ENCODE data around the gene CDCA5.

The CDCA5 gene

DNA sequence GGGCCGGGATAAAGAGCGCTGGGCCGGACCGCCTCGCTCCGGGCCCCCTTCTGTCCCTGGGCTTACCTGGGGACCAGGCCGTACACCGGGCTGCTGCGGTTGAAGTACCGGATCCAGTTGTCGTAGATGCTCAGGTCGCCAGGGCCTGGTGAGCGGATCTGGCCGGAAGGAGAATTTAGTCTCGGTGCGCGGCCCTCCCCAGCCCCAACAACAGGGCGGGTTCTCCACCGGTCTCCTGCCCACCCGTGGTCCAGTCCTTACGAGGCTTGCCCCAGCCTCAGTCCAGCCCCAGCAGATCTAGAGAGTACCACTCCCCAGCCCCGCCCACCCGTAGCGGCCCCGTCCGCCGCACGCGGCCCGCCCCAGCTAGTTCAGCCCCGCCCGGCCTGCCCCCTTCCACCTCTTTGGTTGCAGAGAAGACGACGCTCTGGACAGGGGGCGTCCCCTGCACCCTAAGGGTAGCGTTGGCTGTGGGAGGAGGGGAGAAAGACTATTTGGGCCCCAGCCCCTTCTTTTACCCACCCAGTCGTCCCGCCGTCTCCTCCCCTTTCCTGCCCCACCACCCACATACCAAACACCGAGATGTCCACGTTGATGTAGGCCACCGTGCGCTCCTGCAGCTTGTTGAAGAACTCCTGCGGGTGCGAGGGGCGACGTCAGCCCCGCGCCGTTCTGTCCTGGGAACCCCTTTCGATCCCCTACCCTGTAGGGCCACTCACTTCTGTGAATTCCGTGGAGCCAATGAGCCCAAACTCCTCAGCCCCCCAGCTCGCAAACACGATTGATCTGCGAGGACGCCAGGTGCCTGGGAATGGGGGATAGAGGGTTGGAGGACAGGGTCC is 36.0 kb downstream of the CDCA5 start:
- in situ Hi-C loops (cut with MboI; ENCODE audit: low sequenced_read_pairs, unreplicated experiment), result no loop called here
- TF ChIP-seq, protein P1, sequence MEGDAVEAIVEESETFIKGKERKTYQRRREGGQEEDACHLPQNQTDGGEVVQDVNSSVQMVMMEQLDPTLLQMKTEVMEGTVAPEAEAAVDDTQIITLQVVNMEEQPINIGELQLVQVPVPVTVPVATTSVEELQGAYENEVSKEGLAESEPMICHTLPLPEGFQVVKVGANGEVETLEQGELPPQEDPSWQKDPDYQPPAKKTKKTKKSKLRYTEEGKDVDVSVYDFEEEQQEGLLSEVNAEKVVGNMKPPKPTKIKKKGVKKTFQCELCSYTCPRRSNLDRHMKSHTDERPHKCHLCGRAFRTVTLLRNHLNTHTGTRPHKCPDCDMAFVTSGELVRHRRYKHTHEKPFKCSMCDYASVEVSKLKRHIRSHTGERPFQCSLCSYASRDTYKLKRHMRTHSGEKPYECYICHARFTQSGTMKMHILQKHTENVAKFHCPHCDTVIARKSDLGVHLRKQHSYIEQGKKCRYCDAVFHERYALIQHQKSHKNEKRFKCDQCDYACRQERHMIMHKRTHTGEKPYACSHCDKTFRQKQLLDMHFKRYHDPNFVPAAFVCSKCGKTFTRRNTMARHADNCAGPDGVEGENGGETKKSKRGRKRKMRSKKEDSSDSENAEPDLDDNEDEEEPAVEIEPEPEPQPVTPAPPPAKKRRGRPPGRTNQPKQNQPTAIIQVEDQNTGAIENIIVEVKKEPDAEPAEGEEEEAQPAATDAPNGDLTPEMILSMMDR (IDR thresholded peaks at IDR 0.05; ENCODE audit: borderline replicate concordance, control extremely low read depth, extremely low read depth, insufficient read depth, missing control alignments), result no peak
- DNase-seq (ENCODE audit: low spot score), result peak; percentile 67

DNA sequence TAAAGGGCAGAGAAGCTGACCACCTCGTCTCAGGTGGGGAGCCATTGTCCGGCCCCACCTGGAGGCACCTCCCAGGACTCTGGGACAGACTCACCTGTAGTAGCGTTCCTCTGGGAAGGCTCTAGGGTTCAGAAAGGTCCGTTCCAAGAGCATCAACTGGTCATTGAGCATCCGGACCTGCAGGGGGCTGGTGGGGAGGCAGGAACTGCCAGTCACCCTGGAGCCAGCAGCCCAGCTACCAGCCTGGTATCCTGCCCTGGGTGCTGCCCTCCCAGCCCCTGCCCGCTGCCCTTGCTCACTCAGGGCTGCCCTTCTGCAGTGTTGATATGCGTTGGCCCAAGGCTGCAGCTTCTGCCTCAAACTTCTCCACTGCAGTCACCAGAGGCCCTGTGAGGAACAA is 38.1 kb downstream of the CDCA5 start:
- in situ Hi-C loops (cut with MboI; ENCODE audit: low sequenced_read_pairs, unreplicated experiment), result no loop called here
- TF ChIP-seq, protein P1 (IDR thresholded peaks at IDR 0.05; ENCODE audit: borderline replicate concordance, control extremely low read depth, extremely low read depth, insufficient read depth, missing control alignments), result no peak
- DNase-seq (ENCODE audit: low spot score), result no peak

DNA sequence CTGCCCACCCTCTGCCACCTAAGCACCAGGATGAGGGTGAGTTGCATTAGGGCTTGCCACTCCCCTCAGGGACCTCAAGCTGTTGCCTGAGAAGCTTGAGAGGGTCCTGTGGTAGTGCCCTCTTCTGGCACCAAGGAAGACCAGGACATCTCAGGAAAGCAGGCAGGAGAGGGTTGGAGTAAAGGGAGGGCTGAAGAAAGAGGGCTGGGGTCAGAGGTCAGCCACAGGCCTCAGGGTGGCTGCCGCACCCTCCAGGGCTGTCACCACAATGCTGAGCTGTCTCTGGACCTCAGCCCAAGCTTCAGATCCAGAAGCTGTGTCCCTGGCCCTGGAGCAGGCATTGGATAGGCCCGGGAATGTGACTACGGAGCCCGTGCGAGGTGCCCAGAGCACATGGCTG is 38.8 kb downstream of the CDCA5 start:
- no peak for DNase-seq (ENCODE audit: low spot score)
- TF ChIP-seq, protein P1 (IDR thresholded peaks at IDR 0.05; ENCODE audit: borderline replicate concordance, control extremely low read depth, extremely low read depth, insufficient read depth, missing control alignments), result no peak
- in situ Hi-C loops (cut with MboI; ENCODE audit: low sequenced_read_pairs, unreplicated experiment), result no loop called here

DNA sequence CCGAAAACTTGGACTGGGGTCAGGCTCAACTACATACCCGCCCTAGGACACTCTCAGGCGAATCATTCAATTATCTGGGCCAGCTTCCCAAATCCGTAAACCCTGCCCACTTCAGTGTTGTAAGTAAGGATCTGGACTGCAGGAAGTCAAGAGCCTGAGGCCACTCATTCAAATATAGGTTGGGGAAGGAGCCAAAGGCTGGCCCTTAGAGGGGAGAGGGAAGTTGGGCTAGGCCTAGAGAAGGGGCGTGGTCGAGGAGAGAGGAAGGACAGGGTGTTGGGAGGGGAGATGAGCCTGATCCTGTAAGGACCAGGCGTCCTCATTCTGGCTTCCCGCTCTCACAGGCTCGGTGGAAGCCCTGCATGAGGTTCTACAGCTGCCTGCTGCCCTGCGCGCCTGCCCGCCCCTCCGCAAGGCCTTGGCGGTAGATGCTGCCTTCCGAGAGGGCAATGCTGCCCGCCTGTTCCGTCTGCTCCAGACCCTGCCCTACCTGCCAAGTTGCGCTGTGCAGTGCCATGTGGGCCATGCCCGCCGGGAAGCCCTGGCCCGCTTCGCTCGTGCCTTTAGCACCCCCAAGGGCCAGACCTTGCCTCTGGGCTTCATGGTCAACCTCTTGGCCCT is 39.8 kb downstream of the CDCA5 start:
- TF ChIP-seq, protein P1 (IDR thresholded peaks at IDR 0.05; ENCODE audit: borderline replicate concordance, control extremely low read depth, extremely low read depth, insufficient read depth, missing control alignments), result no peak
- in situ Hi-C loops (cut with MboI; ENCODE audit: low sequenced_read_pairs, unreplicated experiment), result no loop called here
- no peak for DNase-seq (ENCODE audit: low spot score)

DNA sequence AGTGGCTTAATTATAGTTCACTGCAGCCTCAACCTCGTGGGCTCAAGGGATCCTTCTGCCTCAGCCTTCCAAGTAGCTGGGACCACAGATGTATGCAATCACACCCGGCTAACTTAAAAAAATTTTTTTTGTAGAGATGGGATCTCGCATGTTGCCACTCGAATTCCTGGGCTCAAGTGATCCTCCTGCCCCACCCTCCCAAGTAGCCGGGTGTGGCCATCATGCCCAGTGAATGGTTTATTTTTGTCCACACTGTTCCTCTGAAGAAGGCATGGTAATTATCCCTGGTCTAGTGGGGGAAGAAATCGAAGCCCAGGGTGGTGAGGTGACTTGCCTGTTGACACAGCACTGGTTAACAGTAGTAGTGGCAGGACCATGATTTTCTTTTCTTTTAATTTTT is 40.9 kb downstream of the CDCA5 start:
- no peak for DNase-seq (ENCODE audit: low spot score)
- TF ChIP-seq, protein P1 (IDR thresholded peaks at IDR 0.05; ENCODE audit: borderline replicate concordance, control extremely low read depth, extremely low read depth, insufficient read depth, missing control alignments), result no peak
- in situ Hi-C loops (cut with MboI; ENCODE audit: low sequenced_read_pairs, unreplicated experiment), result no loop called here

DNA sequence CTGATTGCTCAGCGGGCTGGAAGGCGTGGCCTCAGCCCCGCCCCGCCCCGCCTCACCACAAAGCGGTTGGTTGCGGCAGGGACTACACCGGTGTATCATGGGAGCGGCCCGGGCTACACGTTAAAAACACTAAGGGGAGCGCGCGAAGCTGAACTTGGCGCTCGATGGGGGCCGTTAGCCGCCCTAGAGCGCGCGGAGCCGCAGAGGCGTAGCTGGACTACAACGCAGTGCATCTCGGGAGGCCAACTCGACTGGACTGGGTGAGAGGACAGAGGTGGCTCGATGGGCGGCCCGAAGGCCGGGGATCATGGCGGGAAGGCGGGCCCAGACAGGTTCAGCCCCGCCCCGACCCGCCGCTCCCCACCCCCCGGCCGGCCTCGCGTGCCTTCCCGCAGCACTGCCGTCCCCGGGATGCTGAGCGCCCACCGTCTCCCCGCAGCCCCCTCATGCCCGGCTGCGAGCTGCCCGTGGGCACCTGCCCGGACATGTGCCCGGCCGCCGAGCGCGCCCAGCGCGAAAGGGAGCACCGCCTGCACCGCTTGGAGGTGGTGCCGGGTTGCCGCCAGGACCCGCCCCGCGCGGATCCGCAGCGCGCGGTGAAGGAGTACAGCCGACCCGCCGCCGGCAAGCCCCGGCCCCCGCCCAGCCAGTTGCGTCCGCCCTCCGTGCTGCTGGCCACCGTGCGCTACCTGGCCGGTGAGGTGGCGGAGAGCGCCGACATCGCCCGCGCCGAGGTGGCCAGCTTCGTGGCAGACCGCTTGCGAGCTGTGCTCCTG is 42.8 kb downstream of the CDCA5 start, which contains the start of gene SAC3D1:
Gene SAC3D1, plus strand, starts transcription at position 364 of the 776 bp plus-strand sequence. Its CDS starts 83 bp downstream, at position 447.
- in situ Hi-C loops (cut with MboI; ENCODE audit: low sequenced_read_pairs, unreplicated experiment), result no loop called here

More for the DNA sequence above, 42.8 kb downstream of the CDCA5 start, which contains the start of gene SAC3D1:
- TF ChIP-seq, protein P1 (IDR thresholded peaks at IDR 0.05; ENCODE audit: borderline replicate concordance, control extremely low read depth, extremely low read depth, insufficient read depth, missing control alignments), result no peak
- DNase-seq (ENCODE audit: low spot score), result peak; percentile 98
